ENCODE results near the gene SLC25A21.

- no peak for TF ChIP-seq CTCF (IDR thresholded peaks at IDR 0.05)
- no peak for TF ChIP-seq POLR2A (IDR thresholded peaks at IDR 0.05)
Observed at GRCh38 chr14:36817071-36817930, 355.1 kb downstream of the SLC25A21 start.

Data from esophagus squamous epithelium (tissue), 4 donors.